Measurements from ENCODE around the gene HCCS. TPM values are rescaled to one million over a fixed set of nuclear protein-coding genes. Genes with fewer than 3 reads are reported as not detected.

HCCS gene
- total RNA-seq, 1 experiment from 2014 or later, result 28.2 TPM

- Histone ChIP-seq H3K36me3 (ENCODE audit: control insufficient read depth in 1 of 2, insufficient read depth in 2 of 2, low read length in 2 of 2) (no peaks in the 10 kb centered on the region), H3K9me3 (ENCODE audit: control insufficient read depth in 1 of 2, insufficient read depth in 1 of 2, low read depth in 1 of 2, low read length in 2 of 2) (no peaks in the 10 kb centered on the region), H3K4me1 (ENCODE audit: control insufficient read depth in 1 of 2, insufficient read depth in 2 of 2, low read length in 2 of 2) (no peaks in the 10 kb centered on the region), H4K20me1 (ENCODE audit: insufficient read depth) (no peaks in the 10 kb centered on the region), H3K9ac (ENCODE audit: low read length) (no peak overlapping the region), H3K27ac (ENCODE audit: low read depth, low read length) (no peak overlapping the region), H3K27me3 (ENCODE audit: insufficient read depth, low read length) (0 out of 2 replicates have a peak, but pooled peaks cover 4% of the 10 kb centered on the region), H3K9me2 (ENCODE audit: insufficient read depth) (no peaks in the 10 kb centered on the region), H3K79me2 (ENCODE audit: insufficient read depth, low read length) (no peaks in the 10 kb centered on the region), H3K4me2 (ENCODE audit: low read length) (no peak overlapping the region), H2AFZ (ENCODE audit: low read depth, low read length, poor library complexity, severe bottlenecking) (no peak overlapping the region), H3K4me3 (replicated peaks in 1 of 2; ENCODE audit: low read depth in 1 of 2, low read length in 2 of 2) (no peak overlapping the region)
- intact Hi-C loops (cut with micrococcal nuclease), result no loop called here
- ChIA-PET CTCF (no interaction called here), POLR2A (no interaction called here), RAD21 (ENCODE audit: low non-redundant PET in 1 of 2, low total read pairs in 2 of 2, uncharacterized antibody in 2 of 2, unreplicated experiment in 2 of 2) (no interaction called here)
- no peak for ATAC-seq
- no TSS peak for BruUV-seq (replicated peaks)
- DNase-seq (ENCODE audit: low read depth, low spot score), result no peak
- TF ChIP-seq EGR1 (IDR thresholded peaks at IDR 0.05; ENCODE audit: low read depth) (no peak), POLR2A (IDR thresholded peaks at IDR 0.05; ENCODE audit: borderline replicate concordance, extremely low read depth, insufficient read depth, insufficient read length) (no peak), YY1 (IDR thresholded peaks at IDR 0.05; ENCODE audit: extremely low read depth, insufficient replicate concordance, low read depth, low read length) (no peak), CEBPB (IDR thresholded peaks at IDR 0.05; ENCODE audit: low read depth) (no peak), RAD21 (IDR thresholded peaks at IDR 0.05; ENCODE audit: low read depth) (no peak), MAX (IDR thresholded peaks at IDR 0.05) (no peak), ELF1 (IDR thresholded peaks at IDR 0.05; ENCODE audit: borderline replicate concordance, low read depth) (no peak), FOSL1 (IDR thresholded peaks at IDR 0.05; ENCODE audit: low read depth) (no peak), ATF3 (IDR thresholded peaks at IDR 0.05) (no peak), TCF7L2 (IDR thresholded peaks at IDR 0.05; ENCODE audit: borderline replicate concordance, extremely low read depth, insufficient read depth, insufficient read length) (no peak), EZH2 (IDR thresholded peaks at IDR 0.05) (no peak), JUND (IDR thresholded peaks at IDR 0.05) (no peak), EZH2phosphoT487 (IDR thresholded peaks at IDR 0.05; ENCODE audit: borderline replicate concordance) (no peak), SP1 (IDR thresholded peaks at IDR 0.05; ENCODE audit: low read depth) (no peak), ZFX (IDR thresholded peaks at IDR 0.05) (no peak)
Observed at GRCh38 chrX:11164433-11164832, 53.3 kb downstream of the HCCS start.
